ENCODE results near the gene POLD1.
A peak's percentile ranks its signal among the peaks of the same experiment; 100 is the strongest.

The POLD1 gene

GRCh38 chr19:50358483-50359327, 25.4 kb upstream of the POLD1 start:
- Histone ChIP-seq H2BK12ac (ENCODE audit: low read length) (no peak overlapping the region), H3K27ac (ENCODE audit: low read depth, low read length) (no peak overlapping the region), H3K4me3 (ENCODE audit: low read depth, low read length) (no peak overlapping the region), H4K8ac (ENCODE audit: low read depth, low read length) (no peak overlapping the region), H3K18ac (ENCODE audit: low read length) (no peak overlapping the region), H3K4me2 (ENCODE audit: low read length) (no peak overlapping the region), H3K79me2 (ENCODE audit: control insufficient read depth, insufficient read depth, low read length, poor library complexity) (no peaks in the 10 kb centered on the region), H3K4me1 (ENCODE audit: control insufficient read depth in 1 of 2, insufficient read depth in 2 of 2, low read length in 2 of 2) (no peaks in the 10 kb centered on the region), H2AFZ (ENCODE audit: insufficient read depth, low read length, poor library complexity) (no peak overlapping the region), H3K27me3 (ENCODE audit: insufficient read depth, low read length) (no peaks in the 10 kb centered on the region), H3K36me3 (ENCODE audit: control insufficient read depth in 1 of 2, insufficient read depth in 2 of 2, low read length in 2 of 2) (peaks cover 10 to 12% of the 10 kb centered on the region in 2 experiments), H3K9ac (ENCODE audit: low read length) (no peak overlapping the region), H3K23ac (ENCODE audit: low read length) (no peak overlapping the region), H3K9me3 (ENCODE audit: insufficient read depth, low read depth, low read length) (peaks cover 2% of the 10 kb centered on the region), H4K12ac (ENCODE audit: low read depth, low read length) (no peak overlapping the region), H3K79me1 (ENCODE audit: low read length) (no peaks in the 10 kb centered on the region), H2BK5ac (ENCODE audit: low read depth, low read length, poor library complexity) (no peak overlapping the region), H3K4ac (ENCODE audit: low read depth, low read length) (no peak overlapping the region), H3K14ac (ENCODE audit: low read length) (no peak overlapping the region), H2AK5ac (ENCODE audit: low read length) (no peak overlapping the region), H4K91ac (ENCODE audit: low read depth, low read length) (no peak overlapping the region), H2BK120ac (ENCODE audit: insufficient read depth, low read length, poor library complexity) (no peak overlapping the region)
- peak; percentile 84 to 94 for DNase-seq
- no CpG with 5 or more reads among the region's 54 CpGs for WGBS (ENCODE audit: extremely low coverage, insufficient coverage, insufficient read length)

- no peaks in the 10 kb centered on the region for H3K27me3 ChIP-seq (ENCODE audit: insufficient read depth, low read length)
- H3K9ac ChIP-seq (ENCODE audit: low read length), result no peak overlapping the region
- H2AFZ ChIP-seq (ENCODE audit: insufficient read depth, low read length, poor library complexity), result no peak overlapping the region
- no peaks in the 10 kb centered on the region for H3K79me1 ChIP-seq (ENCODE audit: low read length)
- H4K8ac ChIP-seq (ENCODE audit: low read depth, low read length), result no peak overlapping the region
- H3K18ac ChIP-seq (ENCODE audit: low read length), result no peak overlapping the region
- DNase-seq, result no peak
- H4K91ac ChIP-seq (ENCODE audit: low read depth, low read length), result no peak overlapping the region
- H2AK5ac ChIP-seq (ENCODE audit: low read length), result no peak overlapping the region
- no peak overlapping the region for H3K4me3 ChIP-seq (ENCODE audit: low read depth, low read length)
- no peak overlapping the region for H2BK5ac ChIP-seq (ENCODE audit: low read depth, low read length, poor library complexity)
- H2BK120ac ChIP-seq (ENCODE audit: insufficient read depth, low read length, poor library complexity), result no peak overlapping the region
- H2BK12ac ChIP-seq (ENCODE audit: low read length), result no peak overlapping the region
- H3K4me1 ChIP-seq (ENCODE audit: control insufficient read depth in 1 of 2, insufficient read depth in 2 of 2, low read length in 2 of 2), result no peaks in the 10 kb centered on the region
- no peak overlapping the region for H3K4ac ChIP-seq (ENCODE audit: low read depth, low read length)
- H3K27ac ChIP-seq (ENCODE audit: low read depth, low read length), result no peak overlapping the region
- no CpG with 5 or more reads among the region's 11 CpGs for WGBS (ENCODE audit: extremely low coverage, insufficient coverage, insufficient read length)
- H3K23ac ChIP-seq (ENCODE audit: low read length), result no peak overlapping the region
- H3K9me3 ChIP-seq (ENCODE audit: insufficient read depth, low read depth, low read length), result peaks cover 2% of the 10 kb centered on the region
- peaks cover 10 to 12% of the 10 kb centered on the region in 2 experiments for H3K36me3 ChIP-seq (ENCODE audit: control insufficient read depth in 1 of 2, insufficient read depth in 2 of 2, low read length in 2 of 2)
- no peaks in the 10 kb centered on the region for H3K79me2 ChIP-seq (ENCODE audit: control insufficient read depth, insufficient read depth, low read length, poor library complexity)
- no peak overlapping the region for H3K4me2 ChIP-seq (ENCODE audit: low read length)
- no peak overlapping the region for H3K14ac ChIP-seq (ENCODE audit: low read length)
- H4K12ac ChIP-seq (ENCODE audit: low read depth, low read length), result no peak overlapping the region
These were observed 24.8 kb upstream of the POLD1 start for GRCh38 chr19:50359328-50359818.

GRCh38 chr19:50361290-50362029, 22.7 kb upstream of the POLD1 start:
- H2AFZ ChIP-seq (ENCODE audit: insufficient read depth, low read length, poor library complexity), result no peak overlapping the region
- H2BK12ac ChIP-seq (ENCODE audit: low read length), result no peak overlapping the region
- H3K9ac ChIP-seq (ENCODE audit: low read length), result no peak overlapping the region
- no peaks in the 10 kb centered on the region for H3K27me3 ChIP-seq (ENCODE audit: insufficient read depth, low read length)
- DNase-seq, result no peak
- H2BK5ac ChIP-seq (ENCODE audit: low read depth, low read length, poor library complexity), result no peak overlapping the region
- no peaks in the 10 kb centered on the region for H3K79me1 ChIP-seq (ENCODE audit: low read length)
- no peak overlapping the region for H3K4me3 ChIP-seq (ENCODE audit: low read depth, low read length)
- no peak overlapping the region for H3K27ac ChIP-seq (ENCODE audit: low read depth, low read length)
- H3K4me1 ChIP-seq (ENCODE audit: control insufficient read depth in 1 of 2, insufficient read depth in 2 of 2, low read length in 2 of 2), result no peaks in the 10 kb centered on the region
- H4K8ac ChIP-seq (ENCODE audit: low read depth, low read length), result no peak overlapping the region
- H3K14ac ChIP-seq (ENCODE audit: low read length), result no peak overlapping the region
- H3K9me3 ChIP-seq (ENCODE audit: insufficient read depth, low read depth, low read length), result peaks cover 2% of the 10 kb centered on the region
- no CpG with 5 or more reads among the region's 7 CpGs for WGBS (ENCODE audit: extremely low coverage, insufficient coverage, insufficient read length)
- H3K23ac ChIP-seq (ENCODE audit: low read length), result no peak overlapping the region
- no peak overlapping the region for H4K91ac ChIP-seq (ENCODE audit: low read depth, low read length)
- no peak overlapping the region for H3K18ac ChIP-seq (ENCODE audit: low read length)
- no peak overlapping the region for H2AK5ac ChIP-seq (ENCODE audit: low read length)
- no peak overlapping the region for H3K4me2 ChIP-seq (ENCODE audit: low read length)
- no peak overlapping the region for H2BK120ac ChIP-seq (ENCODE audit: insufficient read depth, low read length, poor library complexity)
- H3K4ac ChIP-seq (ENCODE audit: low read depth, low read length), result no peak overlapping the region
- no peak overlapping the region for H4K12ac ChIP-seq (ENCODE audit: low read depth, low read length)
- no peaks in the 10 kb centered on the region for H3K79me2 ChIP-seq (ENCODE audit: control insufficient read depth, insufficient read depth, low read length, poor library complexity)
- H3K36me3 ChIP-seq (ENCODE audit: control insufficient read depth in 1 of 2, insufficient read depth in 2 of 2, low read length in 2 of 2), result peaks cover 10 to 12% of the 10 kb centered on the region in 2 experiments

GRCh38 chr19:50362030-50362412, 22.1 kb upstream of the POLD1 start:
- Histone ChIP-seq H2BK120ac (ENCODE audit: insufficient read depth, low read length, poor library complexity) (no peak overlapping the region), H2AK5ac (ENCODE audit: low read length) (no peak overlapping the region), H4K12ac (ENCODE audit: low read depth, low read length) (no peak overlapping the region), H3K4me1 (ENCODE audit: control insufficient read depth in 1 of 2, insufficient read depth in 2 of 2, low read length in 2 of 2) (no peaks in the 10 kb centered on the region), H3K36me3 (ENCODE audit: control insufficient read depth in 1 of 2, insufficient read depth in 2 of 2, low read length in 2 of 2) (peaks cover 10 to 12% of the 10 kb centered on the region in 2 experiments), H3K79me1 (ENCODE audit: low read length) (no peaks in the 10 kb centered on the region), H4K8ac (ENCODE audit: low read depth, low read length) (no peak overlapping the region), H3K14ac (ENCODE audit: low read length) (no peak overlapping the region), H3K79me2 (ENCODE audit: control insufficient read depth, insufficient read depth, low read length, poor library complexity) (no peaks in the 10 kb centered on the region), H2BK12ac (ENCODE audit: low read length) (no peak overlapping the region), H3K18ac (ENCODE audit: low read length) (no peak overlapping the region), H3K9ac (ENCODE audit: low read length) (no peak overlapping the region), H3K4ac (ENCODE audit: low read depth, low read length) (no peak overlapping the region), H3K4me3 (ENCODE audit: low read depth, low read length) (no peak overlapping the region), H4K91ac (ENCODE audit: low read depth, low read length) (no peak overlapping the region), H3K23ac (ENCODE audit: low read length) (no peak overlapping the region), H3K27me3 (ENCODE audit: insufficient read depth, low read length) (no peaks in the 10 kb centered on the region), H2AFZ (ENCODE audit: insufficient read depth, low read length, poor library complexity) (no peak overlapping the region), H3K4me2 (ENCODE audit: low read length) (no peak overlapping the region), H2BK5ac (ENCODE audit: low read depth, low read length, poor library complexity) (no peak overlapping the region), H3K9me3 (ENCODE audit: insufficient read depth, low read depth, low read length) (peaks cover 2% of the 10 kb centered on the region), H3K27ac (ENCODE audit: low read depth, low read length) (no peak overlapping the region)
- WGBS (ENCODE audit: extremely low coverage, insufficient coverage, insufficient read length), result no CpG with 5 or more reads among the region's 7 CpGs
- no peak for DNase-seq

Data from trophoblast cell (in vitro differentiated cells and primary cell).